CMK (cell line): ENCODE measurements around the gene ERICH3.

Experiments used
- DNase-seq: peaks from one replicate; pipeline ENCODE4 v3.0.0-alpha.2; 2010; ENCODE audit warnings: low read depth

Gene ERICH3, protein sequence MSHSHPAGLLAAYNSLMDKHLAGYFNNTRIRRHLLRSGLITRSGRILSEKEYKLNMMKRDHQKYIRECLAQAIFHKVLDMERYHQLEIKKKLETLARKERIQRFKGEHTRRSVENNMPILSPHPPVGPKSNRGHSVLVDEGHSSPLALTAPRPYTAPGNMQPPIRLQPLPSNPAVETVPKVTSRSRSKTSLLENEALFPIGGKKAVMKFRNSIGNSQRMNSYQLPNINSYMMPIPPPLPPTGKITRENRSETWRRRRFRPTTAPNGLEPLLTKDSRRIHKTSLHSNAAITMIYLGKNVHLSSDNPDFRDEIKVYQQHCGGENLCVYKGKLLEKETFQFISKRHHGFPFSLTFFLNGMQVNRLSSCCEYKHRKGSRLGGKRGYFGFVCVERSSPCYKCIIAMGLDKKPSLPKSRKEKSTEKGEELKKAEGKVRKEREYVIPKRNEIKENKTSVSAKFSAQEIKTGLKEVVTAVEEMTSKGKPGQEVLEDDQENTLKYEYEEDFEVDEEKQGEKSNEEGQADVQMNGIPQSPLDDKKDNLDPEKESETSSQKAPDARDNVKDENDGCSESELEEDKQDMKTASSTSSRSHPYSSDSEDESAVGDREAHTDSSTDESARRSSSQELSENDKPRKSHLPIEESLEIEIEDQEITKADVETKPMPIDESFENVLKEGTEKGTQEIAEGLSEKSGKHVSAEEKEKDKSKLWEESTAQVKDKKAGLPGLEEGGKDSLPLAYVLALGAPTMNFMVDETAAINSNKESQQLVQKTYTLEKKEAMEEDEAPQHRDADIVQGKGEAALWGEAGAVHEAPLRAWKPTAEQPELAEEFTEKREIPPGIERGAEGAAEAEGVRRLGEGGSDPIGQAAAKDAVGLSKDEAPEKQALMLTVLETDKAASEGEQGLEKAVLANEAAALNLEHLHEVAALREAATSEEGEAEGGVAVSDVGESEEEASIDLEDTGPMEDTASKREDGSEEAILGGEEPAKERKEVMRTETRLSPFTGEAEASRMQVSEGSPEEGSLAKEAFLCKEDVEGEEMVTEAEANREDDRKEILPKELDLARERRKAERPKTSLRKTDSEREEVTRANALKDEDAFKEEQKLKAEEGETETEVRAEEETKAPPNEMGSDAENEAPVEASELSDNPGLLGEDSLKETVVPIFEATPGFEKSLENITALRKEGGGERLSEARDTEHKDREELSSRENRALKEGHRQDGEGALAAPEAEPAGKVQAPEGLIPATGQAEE (N-terminal part only)

DNA sequence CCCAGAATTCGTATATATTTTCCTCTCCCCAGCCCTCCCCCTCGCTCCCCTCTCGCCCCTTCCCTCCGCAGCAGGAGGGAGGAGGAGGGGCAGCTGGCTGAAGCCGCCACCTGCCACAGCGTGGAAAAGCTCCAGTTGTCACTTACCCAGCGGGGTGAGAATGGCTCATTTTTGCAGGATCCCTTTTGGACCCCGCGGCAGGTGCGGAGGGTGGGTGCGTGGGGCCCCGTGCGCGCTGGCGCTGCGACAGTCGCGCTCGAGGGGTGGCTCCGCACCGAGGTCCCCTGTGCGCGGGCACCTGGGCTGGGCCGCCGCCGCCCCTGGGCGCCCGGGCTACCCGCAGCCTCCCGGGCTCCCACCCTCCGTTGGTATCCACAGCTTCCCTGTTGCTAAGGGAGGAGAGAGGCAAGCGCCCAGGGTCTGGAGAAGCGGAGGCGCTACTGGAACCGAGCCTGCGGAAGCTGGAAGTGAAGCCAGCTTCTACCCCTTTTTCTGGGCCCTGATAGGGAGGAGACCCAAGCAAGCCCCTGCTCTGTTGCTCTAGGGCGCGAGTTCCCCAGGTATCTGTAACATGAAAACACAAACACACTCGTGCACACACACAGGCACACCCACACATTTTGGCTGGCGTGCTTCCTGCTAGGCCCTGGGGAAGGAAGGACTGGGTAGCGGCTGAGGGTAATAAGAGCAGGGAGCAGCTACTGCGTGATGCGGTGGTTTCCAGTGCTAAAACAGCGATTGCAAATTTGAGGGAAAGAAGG is at the start of gene ERICH3:
Gene ERICH3 (minus strand): TSS at position 442 of the 761 bp plus-strand sequence. CDS start 273 bp downstream, at position 169.
- no peak for DNase-seq

DNA sequence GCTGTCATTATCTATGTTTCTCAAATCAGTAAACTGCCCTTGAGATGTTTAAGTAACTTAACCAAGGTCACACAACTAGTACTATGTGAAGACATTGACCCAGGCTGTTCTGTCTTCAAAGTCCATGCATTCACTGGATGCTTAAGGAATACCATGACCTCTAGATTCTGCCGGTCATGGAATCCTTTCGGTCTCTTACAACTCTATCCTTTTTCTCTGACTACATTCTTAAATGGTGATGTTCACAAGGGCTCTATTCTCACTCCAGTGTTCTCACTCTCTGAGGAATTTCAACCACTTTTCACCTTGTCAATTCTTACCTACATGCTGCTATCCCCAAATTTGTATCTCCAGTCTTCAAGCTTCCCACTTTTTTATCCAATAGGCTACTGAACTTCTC is 44.0 kb upstream of the ERICH3 start:
- no peak for DNase-seq

GRCh38 chr1:74716822-74717221 is 43.2 kb upstream of the ERICH3 start:
- no peak for DNase-seq

DNA sequence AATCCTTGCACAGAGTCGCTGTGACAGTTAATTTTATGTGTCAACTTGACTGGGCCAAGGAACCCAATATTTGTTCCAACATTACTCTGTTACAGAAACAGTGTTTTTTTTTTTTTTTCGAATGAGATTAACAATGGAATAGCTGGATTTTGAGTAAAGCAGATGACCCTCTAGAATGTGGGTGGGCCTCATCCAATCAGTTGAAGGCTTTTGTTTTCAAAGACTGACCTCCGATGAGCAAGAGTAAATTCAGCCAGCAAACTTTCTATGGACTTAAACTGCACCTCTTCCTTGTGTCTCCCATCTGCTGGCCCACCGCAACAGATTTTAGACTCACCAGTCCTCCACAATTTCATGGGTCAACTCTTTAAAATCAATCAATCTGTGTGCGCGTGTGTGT is 42.2 kb upstream of the ERICH3 start:
- DNase-seq: no peak

- no peak for DNase-seq
These were observed 41.6 kb upstream of the ERICH3 start for GRCh38 chr1:74715236-74715502.

DNA sequence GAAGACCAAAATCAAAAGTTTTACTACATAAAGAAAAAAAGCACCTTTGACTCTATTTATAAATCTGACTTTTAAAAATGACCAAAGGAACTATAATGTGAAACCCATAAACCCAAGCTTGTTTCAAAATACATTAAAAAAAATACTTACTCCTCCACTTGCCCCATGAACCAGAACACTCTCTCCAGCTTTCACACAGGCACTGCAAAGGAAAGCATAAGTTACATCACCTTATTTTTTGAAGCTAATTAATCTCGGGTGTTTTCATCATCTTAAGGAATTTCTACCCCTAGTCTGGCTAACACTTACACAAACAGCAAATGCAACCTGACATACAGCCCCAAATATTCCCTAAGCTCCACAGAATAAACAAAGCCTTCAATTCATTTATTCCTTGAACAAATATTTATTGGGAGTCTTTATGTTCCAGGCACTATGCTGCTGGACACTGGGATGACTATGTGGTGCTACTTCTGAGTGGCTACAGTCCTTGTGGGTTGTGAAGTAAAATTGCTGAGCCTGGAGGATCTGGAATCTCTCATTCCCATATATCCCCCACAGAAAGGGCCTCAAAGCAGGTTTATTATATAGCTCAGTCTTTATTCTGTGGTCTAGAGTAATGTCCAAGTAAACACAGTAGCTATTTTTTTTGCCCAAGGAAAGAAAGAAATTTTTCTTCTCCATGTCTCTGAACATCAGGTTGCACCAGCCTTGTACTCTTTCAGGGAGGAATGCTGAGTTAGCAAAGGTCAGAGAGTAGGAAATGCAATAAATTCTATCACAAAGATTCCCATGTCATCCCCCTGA is 41.0 kb upstream of the ERICH3 start:
- DNase-seq: no peak

DNA sequence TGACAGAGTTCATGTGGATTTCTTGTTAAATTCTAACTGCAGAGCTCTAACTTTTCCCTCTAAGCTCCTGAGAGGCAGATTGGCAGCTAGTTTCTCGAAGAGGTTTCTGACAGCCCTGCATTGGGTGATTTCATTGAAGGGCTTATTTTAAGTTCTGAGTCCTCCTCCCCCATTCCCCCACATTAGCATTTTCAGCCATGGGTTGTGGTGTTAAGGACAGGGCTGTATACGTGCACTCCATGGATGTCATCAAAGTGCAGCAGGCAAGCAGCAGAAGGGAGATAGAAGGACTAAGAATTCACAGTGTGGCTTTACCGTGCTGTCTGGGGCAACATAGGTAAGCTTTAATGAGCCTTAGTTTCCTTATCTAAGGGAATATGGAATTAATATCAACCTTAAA is 40.3 kb upstream of the ERICH3 start:
- no peak for DNase-seq

DNA sequence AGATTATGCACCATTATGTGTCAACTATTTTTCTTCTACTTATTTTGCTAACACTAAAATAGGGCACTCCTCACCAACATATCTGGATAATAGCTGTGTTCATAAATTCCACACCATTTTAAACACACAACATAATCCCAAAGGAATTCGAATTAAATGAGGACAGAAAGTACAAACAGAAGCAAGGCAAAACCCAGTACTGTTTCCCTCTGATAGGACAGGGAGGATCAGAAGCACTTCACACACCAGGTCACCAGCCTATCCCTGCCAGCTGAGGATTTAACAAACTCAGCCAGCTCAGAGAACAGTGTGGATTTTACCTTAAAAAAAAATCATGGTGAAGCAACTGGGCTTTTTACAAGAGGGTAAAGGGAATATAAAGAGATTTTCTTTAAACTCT is 39.3 kb upstream of the ERICH3 start:
- DNase-seq: no peak

DNA sequence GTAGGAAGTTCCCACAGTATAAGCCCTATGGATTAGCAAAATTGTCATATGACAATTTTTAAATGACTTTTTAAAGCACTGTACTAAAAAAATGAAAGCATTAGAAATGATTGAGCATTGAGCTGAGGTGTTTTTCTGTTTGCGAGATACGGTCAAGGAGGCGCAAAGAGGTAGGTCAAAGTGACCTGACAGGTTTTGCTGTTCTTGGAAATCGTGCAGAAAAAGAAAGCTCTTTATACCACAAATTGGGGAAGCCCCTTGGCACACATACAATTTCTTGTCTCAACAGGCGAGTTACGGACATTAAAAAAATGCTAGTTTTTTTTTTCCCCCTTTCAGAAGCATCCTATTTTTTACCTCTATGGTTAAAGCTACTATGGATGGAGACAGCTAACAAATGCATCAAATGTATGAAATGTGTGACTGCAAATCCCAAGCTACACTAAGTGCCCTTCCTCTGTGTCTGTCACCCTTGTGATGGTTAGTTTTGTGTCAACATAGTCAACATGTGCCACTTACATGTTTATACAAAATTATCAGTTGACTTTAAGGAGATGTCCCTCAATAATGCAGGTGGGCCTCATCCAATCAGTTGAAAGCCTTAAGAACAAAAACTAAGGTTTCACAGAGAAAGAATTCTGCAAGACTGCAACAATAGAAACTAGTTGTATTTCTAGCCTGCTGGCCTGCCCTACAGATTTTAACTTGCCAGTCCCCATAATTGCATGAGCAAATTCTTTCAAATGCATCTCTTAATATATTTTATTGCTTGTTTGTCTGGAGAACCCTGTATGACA is 30.0 kb upstream of the ERICH3 start:
- no peak for DNase-seq

GRCh38 chr1:74699331-74699730 is 25.7 kb upstream of the ERICH3 start:
- no peak for DNase-seq

DNA sequence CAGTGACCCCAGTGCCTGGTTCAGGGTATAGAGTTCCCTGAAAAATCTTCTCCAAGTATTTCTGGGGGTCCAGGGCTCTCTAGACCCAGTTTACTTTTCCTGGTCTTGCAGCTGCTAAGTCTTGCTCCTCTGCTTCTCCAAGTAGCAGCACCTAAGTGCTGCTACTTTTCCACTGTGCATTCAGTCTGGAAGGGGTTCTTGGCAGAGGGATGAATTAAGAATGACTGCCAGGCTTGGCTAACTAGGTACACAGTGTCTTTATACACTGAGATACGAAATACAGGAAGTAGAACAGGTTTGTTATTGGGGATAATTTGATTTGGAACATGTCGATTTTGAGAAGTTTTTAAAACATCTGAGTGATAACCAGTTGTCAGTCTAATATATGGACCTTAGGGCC is 24.2 kb upstream of the ERICH3 start:
- DNase-seq: no peak

- DNase-seq: no peak
These were observed 19.9 kb upstream of the ERICH3 start for GRCh38 chr1:74693473-74693872.

DNA sequence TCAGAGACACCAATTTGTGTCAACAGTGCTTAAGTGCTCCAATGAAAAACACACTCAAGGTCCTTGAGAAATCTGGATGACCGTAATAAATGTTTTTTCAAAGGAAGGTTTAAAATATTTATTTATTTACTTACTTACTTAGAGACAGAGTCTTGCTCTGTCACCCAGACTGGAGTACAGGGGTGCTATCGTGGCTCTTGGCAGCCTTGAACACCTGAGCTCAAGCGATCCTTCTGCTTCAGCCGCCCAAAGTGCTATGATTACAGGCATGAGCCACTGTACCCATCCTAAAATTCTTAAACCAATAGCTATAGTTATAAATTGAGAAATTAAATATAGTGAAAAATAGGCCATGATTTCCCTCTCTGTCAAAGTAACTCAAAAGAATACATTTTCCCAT is 17.3 kb upstream of the ERICH3 start:
- DNase-seq: no peak

DNA sequence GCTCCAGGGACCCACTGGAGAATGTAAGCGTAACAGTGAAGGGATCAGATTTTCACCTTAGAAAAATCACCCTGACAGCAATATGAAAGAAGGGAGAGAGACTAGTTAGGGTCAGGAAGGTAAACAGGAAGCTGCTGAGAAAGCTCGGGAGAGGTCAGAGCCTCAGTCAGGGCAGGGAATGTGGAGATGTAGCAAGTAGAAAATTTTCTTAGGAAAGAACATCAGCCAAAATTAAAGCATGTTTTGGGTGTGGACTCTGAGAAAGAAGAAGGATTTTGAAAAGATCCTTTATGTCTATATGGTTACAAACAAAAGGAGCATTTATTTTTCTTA is 16.7 kb upstream of the ERICH3 start:
- DNase-seq: no peak

DNA sequence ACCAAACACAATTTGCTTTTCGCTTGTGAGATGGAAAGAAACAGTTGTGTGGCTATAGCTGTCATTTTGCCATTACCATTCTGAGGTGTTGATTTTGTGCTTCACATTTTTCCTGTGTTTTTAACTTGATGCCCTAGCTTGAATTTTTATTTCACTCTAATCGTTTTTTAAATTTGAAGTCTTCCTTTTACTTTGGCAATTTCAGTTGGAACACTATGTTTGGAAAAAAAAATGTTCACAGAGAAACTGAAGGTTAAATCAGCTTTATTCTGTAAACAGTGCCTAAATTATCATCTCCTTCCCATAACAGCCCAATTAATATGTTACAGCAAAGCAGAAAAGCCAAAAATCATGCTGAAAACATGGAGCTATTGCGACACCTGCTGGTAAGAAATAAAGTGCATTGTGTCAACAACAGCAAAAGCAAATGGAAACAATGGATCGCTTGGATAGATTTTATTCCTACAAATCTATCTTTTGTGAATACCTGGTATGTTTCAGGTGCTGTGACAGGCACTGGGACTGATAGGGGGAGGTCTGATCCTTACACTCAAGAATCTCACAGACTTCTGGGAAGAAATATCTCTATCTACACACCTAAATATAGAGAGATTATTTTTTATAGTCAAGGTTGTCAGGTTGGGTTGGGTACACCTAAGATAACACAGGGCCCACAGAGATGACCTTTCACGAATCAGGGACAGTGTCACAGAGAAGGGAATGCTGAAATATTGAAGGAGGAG is 16.2 kb upstream of the ERICH3 start:
- DNase-seq: no peak

GRCh38 chr1:74686928-74687327 is 13.3 kb upstream of the ERICH3 start:
- no peak for DNase-seq

DNA sequence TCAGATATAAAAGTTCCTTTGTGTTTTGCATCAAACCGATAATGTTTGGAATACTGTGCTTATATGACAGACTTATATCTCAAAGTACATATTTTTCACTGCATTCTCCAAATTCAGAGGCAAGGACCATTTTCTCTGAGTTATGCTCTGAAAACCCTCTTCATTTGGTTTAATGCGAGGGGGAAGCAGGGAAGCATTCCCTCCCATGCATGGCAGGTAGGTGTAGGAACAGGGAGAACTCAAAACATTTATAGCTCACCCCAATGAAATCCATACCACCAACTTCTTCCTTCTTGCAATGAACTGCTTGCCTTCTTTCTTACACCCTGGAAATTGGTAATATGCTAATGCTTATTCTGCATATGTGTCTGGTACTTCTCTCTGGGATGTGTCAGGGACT is 10.7 kb upstream of the ERICH3 start:
- DNase-seq: no peak

- no peak for DNase-seq
These were observed 10.1 kb upstream of the ERICH3 start for GRCh38 chr1:74683656-74684055.

DNA sequence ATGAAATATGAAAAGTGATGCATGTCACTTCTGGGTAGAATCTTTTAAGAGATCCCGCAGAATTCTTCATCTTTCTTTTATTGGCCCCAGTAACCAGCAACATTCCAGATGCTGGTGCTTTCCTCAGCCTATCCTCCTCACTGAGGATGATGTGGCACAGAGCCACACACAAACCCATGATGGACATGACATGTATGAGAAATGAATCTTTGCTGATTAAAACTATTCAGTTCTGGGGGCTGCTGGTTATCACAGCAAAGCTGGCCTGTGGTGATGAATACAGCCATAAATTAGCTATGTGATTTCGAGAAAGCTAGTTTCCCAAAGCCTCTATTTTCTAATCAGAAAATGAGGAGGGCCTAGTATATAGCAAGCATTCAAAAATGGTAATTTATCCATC is 8.3 kb upstream of the ERICH3 start:
- DNase-seq: no peak

DNA sequence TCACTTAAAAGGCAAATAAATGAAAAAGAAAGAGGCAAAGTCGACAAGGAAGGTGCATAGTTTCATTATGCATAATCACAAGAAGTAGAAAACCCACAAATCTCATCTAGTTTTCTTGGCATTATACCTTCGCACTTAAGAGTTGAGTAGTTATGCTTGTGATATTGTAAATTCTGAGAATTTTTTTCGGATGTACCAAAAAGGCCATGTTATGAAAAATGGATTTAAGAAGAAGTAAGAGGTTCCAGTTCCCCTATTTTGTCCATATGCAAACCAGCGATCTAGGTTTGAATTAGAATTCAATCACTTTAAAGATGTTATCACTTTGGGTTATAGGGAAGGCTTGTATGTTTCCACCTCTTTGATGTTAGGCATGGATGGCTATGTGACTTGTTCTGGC is 7.9 kb upstream of the ERICH3 start:
- DNase-seq: no peak
